ENCODE data around the gene TOM1L2. TPM values are rescaled to one million over a fixed set of nuclear protein-coding genes. Genes with fewer than 3 reads are reported as not detected.

The TOM1L2 gene
- polyA plus RNA-seq, 1 experiment, result 25.5 TPM

DNA sequence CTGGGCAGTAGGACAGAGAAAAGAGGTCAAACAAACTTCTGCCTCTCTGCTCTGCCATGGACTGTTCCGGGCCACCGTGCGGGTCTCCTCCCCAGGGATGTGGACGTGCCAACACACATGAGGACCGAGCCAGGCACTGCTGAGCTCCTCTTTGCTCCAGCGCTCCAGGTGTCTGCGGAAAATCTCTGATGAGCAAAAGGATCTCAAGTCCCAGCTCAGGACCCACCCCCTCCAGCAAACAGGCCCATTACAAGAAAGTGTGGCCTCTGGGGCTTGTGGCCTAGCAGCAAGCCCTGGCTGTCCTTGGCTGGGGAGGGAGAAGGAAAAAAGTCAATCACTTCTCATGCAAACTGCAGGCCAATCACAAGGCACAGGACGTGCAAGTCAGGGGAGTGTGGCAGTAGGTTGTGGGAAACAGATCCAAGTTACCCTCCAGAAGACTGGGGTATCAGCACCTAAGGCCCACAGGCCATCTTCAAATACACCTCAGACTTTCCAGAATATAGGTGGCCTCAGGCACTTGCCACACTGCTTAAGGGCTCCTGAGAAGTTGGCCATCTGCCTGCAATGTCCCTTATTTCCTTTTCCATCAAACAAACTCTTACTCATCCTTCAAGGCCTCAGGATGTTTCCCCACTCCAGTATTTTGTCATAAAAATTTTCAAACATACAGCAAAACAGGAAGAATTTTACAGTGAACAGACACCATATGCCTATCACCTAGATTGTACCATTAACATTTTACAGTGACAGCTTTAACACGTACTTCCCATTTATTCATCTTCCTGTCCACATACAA is 99.5 kb downstream of the TOM1L2 start:
- TF ChIP-seq, protein P1, sequence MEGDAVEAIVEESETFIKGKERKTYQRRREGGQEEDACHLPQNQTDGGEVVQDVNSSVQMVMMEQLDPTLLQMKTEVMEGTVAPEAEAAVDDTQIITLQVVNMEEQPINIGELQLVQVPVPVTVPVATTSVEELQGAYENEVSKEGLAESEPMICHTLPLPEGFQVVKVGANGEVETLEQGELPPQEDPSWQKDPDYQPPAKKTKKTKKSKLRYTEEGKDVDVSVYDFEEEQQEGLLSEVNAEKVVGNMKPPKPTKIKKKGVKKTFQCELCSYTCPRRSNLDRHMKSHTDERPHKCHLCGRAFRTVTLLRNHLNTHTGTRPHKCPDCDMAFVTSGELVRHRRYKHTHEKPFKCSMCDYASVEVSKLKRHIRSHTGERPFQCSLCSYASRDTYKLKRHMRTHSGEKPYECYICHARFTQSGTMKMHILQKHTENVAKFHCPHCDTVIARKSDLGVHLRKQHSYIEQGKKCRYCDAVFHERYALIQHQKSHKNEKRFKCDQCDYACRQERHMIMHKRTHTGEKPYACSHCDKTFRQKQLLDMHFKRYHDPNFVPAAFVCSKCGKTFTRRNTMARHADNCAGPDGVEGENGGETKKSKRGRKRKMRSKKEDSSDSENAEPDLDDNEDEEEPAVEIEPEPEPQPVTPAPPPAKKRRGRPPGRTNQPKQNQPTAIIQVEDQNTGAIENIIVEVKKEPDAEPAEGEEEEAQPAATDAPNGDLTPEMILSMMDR (IDR thresholded peaks at IDR 0.05; ENCODE audit: low read depth, low read length), result no peak
- DNase-seq (ENCODE audit: low read depth, low spot score), result no peak
- H3K4me3 ChIP-seq (ENCODE audit: low read depth, low read length), result no peak overlapping the region
- H3K9me3 ChIP-seq (ENCODE audit: control insufficient read depth, insufficient read depth, low read length), result 0 out of 2 replicates have a peak, but pooled peaks cover 4% of the 10 kb centered on the region
- no peaks in the 10 kb centered on the region for H3K27me3 ChIP-seq (ENCODE audit: control insufficient read depth, insufficient read depth, low read length)
- CTCF ChIA-PET, result no interaction called here
- POLR2A ChIA-PET, result no interaction called here
- no peak overlapping the region for H3K27ac ChIP-seq (ENCODE audit: low read depth, low read length)

DNA sequence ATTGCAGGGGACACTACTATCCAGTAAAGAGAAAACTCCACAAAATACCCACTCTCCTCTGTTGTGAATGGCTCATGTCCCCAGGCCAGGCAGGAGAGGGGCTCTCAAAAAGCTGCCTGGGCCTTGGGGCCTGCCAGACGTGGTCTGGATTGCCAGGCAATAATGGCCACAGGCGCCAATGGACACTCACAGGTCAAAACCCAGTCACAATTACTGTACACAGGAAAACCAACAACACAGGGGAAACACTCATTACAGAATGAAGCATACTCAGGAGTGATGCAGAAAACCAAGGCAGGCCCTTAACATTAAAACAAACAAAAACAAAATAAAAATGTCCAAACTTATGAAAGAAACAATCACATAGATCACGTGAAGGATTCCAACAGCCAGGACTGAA is 100.3 kb downstream of the TOM1L2 start:
- no peak for DNase-seq (ENCODE audit: low read depth, low spot score)
- TF ChIP-seq, protein P1 (IDR thresholded peaks at IDR 0.05; ENCODE audit: low read depth, low read length), result no peak
- H3K27ac ChIP-seq (ENCODE audit: low read depth, low read length), result no peak overlapping the region
- 0 out of 2 replicates have a peak, but pooled peaks cover 4% of the 10 kb centered on the region for H3K9me3 ChIP-seq (ENCODE audit: control insufficient read depth, insufficient read depth, low read length)
- CTCF ChIA-PET, result no interaction called here
- no peak overlapping the region for H3K4me3 ChIP-seq (ENCODE audit: low read depth, low read length)
- POLR2A ChIA-PET, result no interaction called here
- H3K27me3 ChIP-seq (ENCODE audit: control insufficient read depth, insufficient read depth, low read length), result no peaks in the 10 kb centered on the region

DNA sequence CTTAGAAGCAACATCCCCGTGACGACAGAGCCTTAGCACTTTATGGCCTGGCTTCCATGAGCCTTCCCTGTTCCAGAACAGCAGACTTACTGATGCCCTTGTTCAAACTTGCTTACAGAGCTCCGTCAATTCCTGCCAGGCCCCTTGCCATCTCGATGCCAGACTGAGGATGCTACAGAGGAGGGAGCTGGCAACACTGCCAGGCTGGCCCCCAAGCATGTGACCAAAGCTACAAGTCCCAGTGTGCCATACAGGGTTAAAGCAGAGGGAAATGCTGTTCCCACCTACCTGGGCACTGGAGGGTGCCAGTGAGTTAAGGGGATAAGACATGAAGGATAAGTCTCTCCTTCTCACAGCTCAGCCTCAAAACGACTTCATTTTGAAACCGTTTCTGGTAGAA is 102.0 kb downstream of the TOM1L2 start:
- POLR2A ChIA-PET, result no interaction called here
- H3K9me3 ChIP-seq (ENCODE audit: control insufficient read depth, insufficient read depth, low read length), result 0 out of 2 replicates have a peak, but pooled peaks cover 4% of the 10 kb centered on the region
- DNase-seq (ENCODE audit: low read depth, low spot score), result no peak
- no peak overlapping the region for H3K27ac ChIP-seq (ENCODE audit: low read depth, low read length)
- CTCF ChIA-PET, result interaction anchor here (1.1 to 1.5 kb wide), 2 partner anchors 10 to 20 kb away, joined by 3 read pairs; no protein-coding TSS in a partner anchor
- TF ChIP-seq, protein P1 (IDR thresholded peaks at IDR 0.05; ENCODE audit: low read depth, low read length), result no peak
- H3K27me3 ChIP-seq (ENCODE audit: control insufficient read depth, insufficient read depth, low read length), result no peaks in the 10 kb centered on the region
- H3K4me3 ChIP-seq (ENCODE audit: low read depth, low read length), result no peak overlapping the region

DNA sequence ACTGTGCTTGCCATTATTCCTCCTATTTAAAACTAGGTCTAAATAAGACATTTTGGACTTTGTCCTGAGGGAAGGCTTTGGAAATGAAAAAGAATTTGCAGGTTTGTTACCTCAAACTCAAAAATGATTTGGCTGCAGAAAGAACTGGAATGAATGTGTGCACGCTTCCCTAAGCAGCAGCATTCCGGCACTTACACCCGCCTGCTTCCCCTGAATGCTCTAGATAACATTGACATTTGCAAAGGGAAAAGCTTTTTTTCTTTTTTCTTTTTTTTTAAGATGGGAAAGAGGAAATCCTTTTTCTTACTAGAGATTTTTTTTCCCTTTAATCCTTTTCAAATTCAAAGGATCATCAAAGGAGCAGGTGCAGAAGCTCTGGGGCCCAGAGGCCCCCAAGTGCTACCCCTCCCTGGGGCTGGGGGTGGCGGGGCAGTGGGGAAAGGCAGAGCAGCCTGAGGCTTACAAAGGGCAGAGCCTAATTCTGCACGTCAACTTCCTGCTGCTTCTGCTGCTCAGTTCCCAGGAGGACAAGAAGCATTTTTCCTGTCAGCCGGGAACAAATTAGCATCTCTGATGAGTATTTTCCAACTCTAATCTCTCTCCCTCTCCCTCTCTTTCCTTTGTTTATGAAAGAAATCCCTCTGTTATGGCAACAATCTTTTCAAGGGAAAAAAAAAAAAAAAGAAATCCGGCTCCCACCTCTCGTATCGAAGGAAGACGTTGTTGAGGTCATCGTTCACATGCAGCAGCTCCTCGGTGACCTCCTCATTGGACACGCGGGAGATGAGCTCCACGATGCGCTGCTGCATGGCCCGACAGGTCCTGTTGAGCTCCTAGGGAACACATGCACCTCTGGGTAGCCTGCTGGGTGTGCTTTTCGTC is 103.3 kb downstream of the TOM1L2 start:
- no peak for DNase-seq (ENCODE audit: low read depth, low spot score)
- ChIA-PET POLR2A (no interaction called here), CTCF (interaction anchor here (0.6 to 1.1 kb wide), 3 partner anchors 9 to 292 kb away, joined by 3 to 9 read pairs (median 3); no protein-coding TSS in a partner anchor)
- H3K27me3 ChIP-seq (ENCODE audit: control insufficient read depth, insufficient read depth, low read length), result no peaks in the 10 kb centered on the region
- no peak overlapping the region for H3K4me3 ChIP-seq (ENCODE audit: low read depth, low read length)
- no peaks in the 10 kb centered on the region for H3K9me3 ChIP-seq (ENCODE audit: control insufficient read depth, insufficient read depth, low read length)
- TF ChIP-seq, protein P1 (IDR thresholded peaks at IDR 0.05; ENCODE audit: low read depth, low read length), result no peak
- H3K27ac ChIP-seq (ENCODE audit: low read depth, low read length), result no peak overlapping the region

Data from AG04450 (cell line).